BJ (cell line): ENCODE results near the gene TIMP2. TPM values are rescaled to one million over a fixed set of nuclear protein-coding genes. Genes with fewer than 3 reads are reported as not detected.

Experiments used
- CTCF ChIA-PET: fragments of 350-600 bp; formaldehyde crosslinking; extraction: SDS; loops from one replicate; lab custom pipeline; 2021; ENCODE audit warnings: antibody characterized with exemption, inconsistent platforms; lab: Yijun Ruan, JAX
- POLR2A ChIA-PET: fragments of 300-600 bp; sonication (Branson Sonifier 250); formaldehyde crosslinking; extraction: SDS; loops from one replicate; lab custom pipeline; 2021; ENCODE audit warnings: antibody characterized with exemption; lab: Charles Lee
- DNase-seq: peaks from one replicate; pipeline ENCODE4 v3.0.0-alpha.2; 2011; ENCODE audit warnings: low read depth
- H3K27me3 ChIP-seq: 2 replicates; pipeline ENCODE4 v1.6.0; 2011; ENCODE audit warnings: low read length; ENCODE audit not compliant: control insufficient read depth, insufficient read depth
- H3K36me3 ChIP-seq: 2 replicates; pipeline ENCODE4 v1.5.1; 2011; ENCODE audit warnings: low read length; ENCODE audit not compliant: control insufficient read depth, insufficient read depth
- H3K4me3 ChIP-seq: 2 replicates; pipeline ENCODE4 v1.5.1; 2011; ENCODE audit warnings: low read depth, mild to moderate bottlenecking, control low read depth, low read length
- polyA plus RNA-seq: library from polyadenylated mRNA; depleted of rRNA; stranded (reverse); fragments of >200 nt; gene quantifications from 2 replicates; pipeline ENCODE4 v1.2.3, GENCODE V29; 2011; rRNA removed
- TF ChIP-seq, protein P1 (sequence below): IDR thresholded peaks from 2 replicates; pipeline ENCODE4 v1.5.1; 2011; ENCODE audit warnings: low read depth, mild to moderate bottlenecking, control low read depth, inconsistent platforms, low read length, moderate library complexity; ENCODE audit not compliant: insufficient read depth

Gene TIMP2
- polyA plus RNA-seq, 1 experiment = 361 TPM

- Histone ChIP-seq H3K36me3 (peaks cover 35% of the 10 kb centered on the region), H3K27me3 (no peaks in the 10 kb centered on the region), H3K4me3 (no peak overlapping the region)
- CTCF ChIA-PET = no interaction called here
- DNase-seq = no peak
- POLR2A ChIA-PET = no interaction called here
- TF ChIP-seq, protein P1, sequence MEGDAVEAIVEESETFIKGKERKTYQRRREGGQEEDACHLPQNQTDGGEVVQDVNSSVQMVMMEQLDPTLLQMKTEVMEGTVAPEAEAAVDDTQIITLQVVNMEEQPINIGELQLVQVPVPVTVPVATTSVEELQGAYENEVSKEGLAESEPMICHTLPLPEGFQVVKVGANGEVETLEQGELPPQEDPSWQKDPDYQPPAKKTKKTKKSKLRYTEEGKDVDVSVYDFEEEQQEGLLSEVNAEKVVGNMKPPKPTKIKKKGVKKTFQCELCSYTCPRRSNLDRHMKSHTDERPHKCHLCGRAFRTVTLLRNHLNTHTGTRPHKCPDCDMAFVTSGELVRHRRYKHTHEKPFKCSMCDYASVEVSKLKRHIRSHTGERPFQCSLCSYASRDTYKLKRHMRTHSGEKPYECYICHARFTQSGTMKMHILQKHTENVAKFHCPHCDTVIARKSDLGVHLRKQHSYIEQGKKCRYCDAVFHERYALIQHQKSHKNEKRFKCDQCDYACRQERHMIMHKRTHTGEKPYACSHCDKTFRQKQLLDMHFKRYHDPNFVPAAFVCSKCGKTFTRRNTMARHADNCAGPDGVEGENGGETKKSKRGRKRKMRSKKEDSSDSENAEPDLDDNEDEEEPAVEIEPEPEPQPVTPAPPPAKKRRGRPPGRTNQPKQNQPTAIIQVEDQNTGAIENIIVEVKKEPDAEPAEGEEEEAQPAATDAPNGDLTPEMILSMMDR = no peak
These were observed 118.7 kb downstream of the TIMP2 start for GRCh38 chr17:78806451-78806850.

DNA sequence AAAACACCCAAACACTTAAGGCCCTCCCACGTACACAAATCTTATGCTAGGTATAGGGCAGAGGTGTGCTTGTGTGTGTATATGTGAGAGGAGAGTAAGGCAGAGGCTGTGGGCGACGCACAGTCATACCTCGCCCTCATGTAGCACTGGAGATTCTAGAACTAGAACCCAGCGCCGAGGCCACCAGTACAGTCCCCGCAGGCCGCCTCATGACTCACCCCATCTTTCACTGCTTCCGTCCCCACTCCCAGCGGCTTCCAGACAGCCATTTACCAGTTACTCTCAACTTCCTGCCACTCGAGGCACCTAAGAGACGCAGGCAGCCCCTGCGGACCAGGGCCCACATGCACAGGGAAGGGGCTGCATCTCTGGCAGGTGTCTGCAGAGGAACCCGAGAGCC lies 119.9 kb downstream of the TIMP2 start:
- ChIA-PET CTCF (no interaction called here), POLR2A (no interaction called here)
- no peak for DNase-seq
- H3K4me3 ChIP-seq = no peak overlapping the region
- TF ChIP-seq, protein P1 = no peak
- H3K36me3 ChIP-seq = peaks cover 33% of the 10 kb centered on the region
- H3K27me3 ChIP-seq = no peaks in the 10 kb centered on the region

GRCh38 chr17:78804777-78805176 lies 120.4 kb downstream of the TIMP2 start:
- no peaks in the 10 kb centered on the region for H3K27me3 ChIP-seq
- H3K4me3 ChIP-seq = no peak overlapping the region
- peaks cover 33% of the 10 kb centered on the region for H3K36me3 ChIP-seq
- CTCF ChIA-PET = interaction anchor here (0.9 to 1.0 kb wide), 2 partner anchors 15 to 18 kb away, joined by 3 read pairs; no protein-coding TSS in a partner anchor
- POLR2A ChIA-PET = interaction anchor here (0.5 kb wide), 1 partner anchor 12 kb away, joined by 12 read pairs; no protein-coding TSS in a partner anchor
- TF ChIP-seq, protein P1 = no peak
- no peak for DNase-seq

GRCh38 chr17:78803186-78803845 lies 121.9 kb downstream of the TIMP2 start:
- CTCF ChIA-PET = no interaction called here
- no peaks in the 10 kb centered on the region for H3K27me3 ChIP-seq
- peaks cover 44% of the 10 kb centered on the region for H3K36me3 ChIP-seq
- DNase-seq = no peak
- no peak overlapping the region for H3K4me3 ChIP-seq
- TF ChIP-seq, protein P1 = no peak
- POLR2A ChIA-PET = no interaction called here

Other genes starting within 250 kb of the TIMP2 start
- gene CYTH1, start 143.1 kb downstream of the TIMP2 start, polyA plus RNA-seq = 9.3 and 12.8 TPM in 2 replicates
- 17.0 and 22.1 TPM in 2 replicates for gene USP36, start 84.6 kb downstream of the TIMP2 start, polyA plus RNA-seq
- gene CEP295NL, start 22.2 kb downstream of the TIMP2 start, polyA plus RNA-seq = 0.13 and 0.15 TPM in 2 replicates
- 39.0 and 102 TPM in 2 replicates for gene LGALS3BP, start 54.5 kb upstream of the TIMP2 start, polyA plus RNA-seq
- gene CANT1, start 84.4 kb upstream of the TIMP2 start, polyA plus RNA-seq = 58.7 and 83.5 TPM in 2 replicates
- 13.8 and 20.7 TPM in 2 replicates for gene C1QTNF1, start 98.8 kb upstream of the TIMP2 start, polyA plus RNA-seq
- 4.7 and 7.4 TPM in 2 replicates for gene ENGASE, start 149.4 kb upstream of the TIMP2 start, polyA plus RNA-seq